Aorta (tissue), 5 donors: ENCODE measurements around the gene DRAXIN. TPM values are rescaled to one million over a fixed set of nuclear protein-coding genes. Genes with fewer than 3 reads are reported as not detected.
A peak's percentile ranks its signal among the peaks of the same experiment; 100 is the strongest.

Source experiments
- ATAC-seq: fragments of 200-7000 bp; cut with Tn5 transposase; one replicate; pipeline ENCODE4 v1.9.1; 2022; ENCODE audit warnings: moderate library complexity; ENCODE audit not compliant: low FRiP score
- DNase-seq, 2 donors: peaks; one replicate each; pipeline ENCODE4 v3.0.0-alpha.2; 2020
- H3K27ac ChIP-seq, 2 donors: one replicate each; pipeline ENCODE4 v1.5.1; 2013; ENCODE audit warnings: low read length in 2 of 2, mild to moderate bottlenecking in 2 of 2, moderate library complexity in 2 of 2, control low read depth in 1 of 2, inconsistent platforms in 1 of 2, low read depth in 1 of 2
- H3K27me3 ChIP-seq, 2 donors: one replicate each; pipeline ENCODE4 v1.6.1; 2013; ENCODE audit warnings: control low read depth in 1 of 2, low read length in 1 of 2, mild to moderate bottlenecking in 1 of 2, moderate library complexity in 1 of 2; ENCODE audit not compliant: insufficient read depth in 2 of 2, control insufficient read depth in 1 of 2
- H3K36me3 ChIP-seq, 2 donors: one replicate each; pipeline ENCODE4 v1.6.1; 2013; ENCODE audit warnings: control low read depth in 1 of 2, low read length in 1 of 2, mild to moderate bottlenecking in 1 of 2; ENCODE audit not compliant: insufficient read depth in 2 of 2, control insufficient read depth in 1 of 2
- H3K4me1 ChIP-seq, 2 donors: one replicate each; pipeline ENCODE4 v1.6.1; 2013; ENCODE audit warnings: low read length in 2 of 2, control low read depth in 1 of 2, mild to moderate bottlenecking in 1 of 2, moderate library complexity in 1 of 2; ENCODE audit not compliant: insufficient read depth in 2 of 2, control insufficient read depth in 1 of 2
- H3K4me3 ChIP-seq, 2 donors: one replicate each; pipeline ENCODE4 v1.5.1; 2013; ENCODE audit warnings: low read length in 2 of 2, control low read depth in 1 of 2, mild to moderate bottlenecking in 1 of 2
- H3K9me3 ChIP-seq: one replicate; pipeline ENCODE4 v1.6.1; 2013; ENCODE audit warnings: mild to moderate bottlenecking, low read length; ENCODE audit not compliant: control insufficient read depth
- WGBS, 2 donors: extraction: QIAGEN DNeasy Blood & Tissue Kit; methylation state at CpG; one replicate each; pipeline ENCODE4 v1.1.7; 2013; 5-methylcytosine and 5-hydroxymethylcytosine counted together
- intact Hi-C, 2 donors: fragments of 100-400 bp; cut with DNase I; formaldehyde crosslinking; loops; one replicate each; pipeline versions ENCODE4 v1.14.2 to v1.15.0; 2022
- polyA plus RNA-seq, 2 donors: library from polyadenylated mRNA; stranded (reverse); fragments of 200-250 nt; gene quantifications; one replicate each; pipeline ENCODE4 v1.2.3, GENCODE V29; 2013
- total RNA-seq, 2 donors: library from RNA; stranded (reverse); fragmentation: NEBNext Ultra II Directional; extraction: Animal tissue kit (Norgen Biotek cat#: 25700); gene quantifications; one replicate each; pipeline ENCODE4 v1.2.1, GENCODE V29; 2021
- donor health status: healthy with polysubstance abuse.
- donor health status: Bipolar disorder and iron deficiency.
- donor health status: DM: no; HTN: no; CAD: no.
- donor health status: DM: no; HTN: no; CAD: no.
- donor health status: DM: yes; HTN: yes; CAD: no.

Gene DRAXIN
- total and polyA plus RNA-seq, 4 donors = 0.03 to 0.21 TPM; not detected in 2

DNA sequence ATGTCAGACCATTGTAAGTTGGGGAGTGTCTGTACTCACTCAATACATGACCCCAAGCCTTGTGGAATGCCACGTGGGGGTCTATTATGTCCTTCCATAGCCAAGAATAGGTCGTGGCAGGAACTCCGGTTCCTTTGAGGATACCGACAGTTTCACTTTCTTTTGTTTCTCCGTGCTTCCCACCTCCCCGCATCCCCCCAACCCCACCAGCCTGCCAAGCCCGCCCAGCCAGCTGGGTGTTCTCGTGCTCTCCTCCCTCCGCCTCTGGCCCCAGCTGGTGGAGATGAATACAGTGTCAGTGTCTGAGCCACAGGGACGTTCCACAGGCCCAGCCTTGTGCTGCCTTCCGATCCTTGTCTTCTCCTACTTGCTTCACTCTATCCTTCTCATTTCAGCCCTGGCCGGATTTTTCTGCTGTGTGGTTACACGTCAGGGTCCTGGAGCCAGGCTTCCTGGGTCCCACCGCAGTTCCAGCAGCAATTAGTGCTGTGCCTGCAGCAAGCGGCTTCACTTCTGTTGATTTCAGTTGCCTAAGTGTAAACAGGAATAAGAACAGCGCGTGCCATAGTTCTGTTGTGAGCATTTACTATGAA lies 40.3 kb downstream of the DRAXIN start:
- DNase-seq (peak; percentile 80 to 86), ATAC-seq (no peak)
- intact Hi-C loops = no loop called here
- H3K4me3 ChIP-seq = no peak overlapping the region
- no peaks in the 10 kb centered on the region for H3K36me3 ChIP-seq
- H3K4me1 ChIP-seq = no peaks in the 10 kb centered on the region
- H3K27ac ChIP-seq = no peak overlapping the region
- no peaks in the 10 kb centered on the region for H3K27me3 ChIP-seq
- WGBS, 2 donors = 32 to 41% methylated on average over 16 to 17 of the region's 17 CpGs
- no peaks in the 10 kb centered on the region for H3K9me3 ChIP-seq

DNA sequence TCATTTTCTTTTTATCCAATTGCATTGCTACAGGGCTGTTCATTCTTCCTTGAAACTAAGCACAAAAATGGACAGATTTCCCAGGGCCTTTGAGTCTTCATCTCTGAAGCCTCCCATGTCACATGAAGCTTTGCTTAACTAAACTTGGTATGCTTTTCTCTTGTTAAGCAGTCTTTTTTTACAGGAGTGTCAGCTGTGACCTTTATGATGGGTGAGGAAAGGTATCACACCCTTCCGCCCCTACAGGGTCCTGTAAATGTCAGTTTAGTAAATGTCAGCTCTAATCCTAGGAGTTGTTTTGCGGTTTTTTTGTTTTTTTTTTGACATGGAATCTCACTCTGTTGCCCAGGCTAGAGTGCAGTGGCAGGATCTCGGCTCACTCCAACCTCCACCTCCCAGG lies 41.8 kb downstream of the DRAXIN start:
- H3K9me3 ChIP-seq = no peaks in the 10 kb centered on the region
- H3K27me3 ChIP-seq = no peaks in the 10 kb centered on the region
- H3K36me3 ChIP-seq = no peaks in the 10 kb centered on the region
- H3K4me3 ChIP-seq = no peak overlapping the region
- no peaks in the 10 kb centered on the region for H3K4me1 ChIP-seq
- DNase-seq (no peak), ATAC-seq (no peak)
- intact Hi-C loops = no loop called here
- no peak overlapping the region for H3K27ac ChIP-seq
- WGBS, 2 donors = 94 to 95% methylated on average over 3 of the region's 3 CpGs

DNA sequence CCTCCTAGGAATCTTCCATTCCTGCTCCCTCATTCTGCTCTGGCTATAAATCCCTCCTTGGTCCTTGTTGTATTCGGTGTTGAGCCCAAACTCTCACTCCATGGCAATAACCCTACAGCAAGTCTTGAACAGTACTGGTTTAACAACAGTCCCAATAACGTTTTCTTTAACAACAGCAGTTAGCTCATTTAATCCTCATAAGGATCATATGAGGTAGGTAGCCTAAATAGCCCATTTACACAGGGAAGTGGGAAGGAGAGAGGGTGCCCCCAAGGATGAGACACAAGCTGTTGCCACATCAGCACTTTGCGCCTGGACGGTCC lies 44.0 kb downstream of the DRAXIN start:
- Histone ChIP-seq H3K9me3 (no peaks in the 10 kb centered on the region), H3K36me3 (no peaks in the 10 kb centered on the region), H3K4me3 (no peak overlapping the region), H3K27me3 (no peaks in the 10 kb centered on the region), H3K27ac (no peak overlapping the region), H3K4me1 (no peaks in the 10 kb centered on the region)
- ATAC-seq = no peak
- intact Hi-C loops = loop anchor here (5.0 kb wide), 3 partner anchors 52 to 72 kb away; partner anchors contain the start of genes CLCN6 (in 1 of the 2) and MTHFR (in 1 of the 2)
- 20 to 25% methylated on average over 4 of the region's 4 CpGs for WGBS, 2 donors
- no peak for DNase-seq

DNA sequence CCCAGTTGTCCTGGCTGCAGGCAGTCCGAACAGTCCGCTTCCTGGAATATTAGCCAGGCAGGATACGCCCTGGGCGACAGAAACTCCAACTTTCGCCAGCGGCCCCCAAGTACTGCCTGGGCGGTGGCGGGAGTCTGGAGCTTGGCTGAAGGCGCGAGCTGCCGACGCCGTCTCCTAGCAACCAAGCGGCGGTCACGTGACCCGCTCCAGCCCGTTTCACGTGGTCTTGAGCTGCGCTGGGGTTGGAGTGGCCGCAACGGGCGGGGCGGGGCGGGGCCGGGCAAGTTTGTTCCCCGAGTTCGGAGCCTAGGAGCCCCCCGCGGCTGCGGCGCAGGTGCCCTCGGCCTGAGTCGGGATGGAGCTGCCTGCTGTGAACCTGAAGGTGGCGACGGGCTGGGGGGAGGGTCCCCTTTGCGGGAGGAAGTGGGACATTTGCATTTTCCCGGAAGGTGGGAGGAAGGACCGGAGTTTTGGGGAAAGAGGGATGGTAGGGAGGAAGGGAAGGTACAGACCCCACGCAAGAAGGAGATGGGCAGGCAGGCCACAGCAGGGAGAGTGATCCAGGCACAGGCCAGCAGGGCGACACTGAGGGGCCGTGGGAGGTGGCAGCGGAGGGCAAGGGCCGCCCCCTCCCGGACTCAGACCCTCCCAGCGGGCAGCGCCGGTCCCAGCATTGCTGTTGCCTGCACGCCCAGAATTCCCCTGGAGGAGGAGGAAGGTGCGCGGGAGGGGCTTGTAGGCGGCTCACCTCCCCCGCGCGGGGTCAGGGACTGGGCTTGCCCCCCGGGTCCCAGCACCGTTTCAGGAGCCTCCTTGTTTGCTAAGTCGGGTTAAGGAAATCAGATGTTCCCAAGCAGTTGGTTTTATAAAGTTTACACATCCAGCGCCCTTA lies 44.6 kb downstream of the DRAXIN start, which contains the start of gene AGTRAP:
Gene AGTRAP, plus strand, starts transcription at position 283 of the 892 bp plus-strand sequence. Its CDS starts 73 bp downstream, at position 356.
- Histone ChIP-seq H3K9me3 (no peaks in the 10 kb centered on the region), H3K27ac (peak within 1 kb of the TSS; percentile 19 to 55), H3K27me3 (no peaks in the 10 kb centered on the region), H3K4me1 (no peaks in the 10 kb centered on the region), H3K4me3 (peak within 1 kb of the TSS; percentile 69), H3K36me3 (no peaks in the 10 kb centered on the region)
- intact Hi-C loops = loop anchor here (5.0 kb wide), 3 partner anchors 51 to 71 kb away; partner anchors contain the start of genes CLCN6 (in 1 of the 2) and MTHFR (in 1 of the 2)
- DNase-seq = peak; percentile 98 to 99
- 1% methylated on average over 56 to 59 of the region's 59 CpGs for WGBS, 2 donors
- ATAC-seq = peak; percentile 95

DNA sequence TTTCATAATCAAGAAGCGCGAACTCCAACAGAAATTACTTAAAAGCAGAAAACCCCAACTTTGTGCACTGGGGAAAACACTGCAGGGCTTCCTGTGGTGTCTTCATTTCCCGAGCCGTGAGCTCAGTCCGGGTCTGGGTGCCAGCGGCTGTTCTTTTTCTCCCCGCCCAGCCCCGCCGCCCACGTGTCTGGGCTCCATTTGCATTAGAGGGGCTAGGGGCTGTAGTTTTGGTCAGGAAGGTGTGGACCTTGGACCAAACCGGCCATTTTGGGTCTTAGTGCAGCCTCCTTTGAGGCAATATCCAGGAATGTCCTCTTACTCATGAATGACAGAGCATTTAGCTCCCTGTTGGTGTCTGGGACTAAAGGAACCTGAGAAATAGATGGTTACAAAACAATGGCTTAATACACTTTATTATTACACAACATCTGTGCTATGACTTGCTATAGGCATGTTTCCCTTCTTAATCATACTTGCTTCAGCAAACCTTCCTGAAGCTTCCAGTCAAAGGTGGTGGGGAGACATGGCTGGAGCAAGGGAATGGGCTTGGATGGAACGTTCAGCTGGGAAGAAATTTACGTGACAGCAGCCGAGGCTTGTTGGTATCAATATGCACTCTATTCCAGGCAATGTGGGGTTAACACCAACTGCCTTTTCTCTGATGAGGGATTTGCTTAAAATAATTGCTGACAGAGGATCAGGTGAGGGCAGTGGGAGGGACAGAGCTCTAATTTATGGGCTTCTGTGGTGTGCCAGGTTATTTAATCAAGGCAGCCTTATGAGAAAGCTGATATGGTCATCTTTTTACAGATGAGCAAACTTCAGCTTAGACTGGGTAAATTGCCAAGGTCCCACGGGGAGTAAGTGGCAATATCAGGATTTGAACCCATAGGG lies 45.5 kb downstream of the DRAXIN start:
- Histone ChIP-seq H3K4me3 (peak overlapping the region; percentile 69), H3K9me3 (no peaks in the 10 kb centered on the region), H3K27ac (no peak overlapping the region), H3K4me1 (no peaks in the 10 kb centered on the region), H3K27me3 (no peaks in the 10 kb centered on the region), H3K36me3 (no peaks in the 10 kb centered on the region)
- 16% methylated on average over 15 of the region's 15 CpGs for WGBS, 2 donors
- intact Hi-C loops = loop anchor here (5.0 kb wide), 3 partner anchors 50 to 70 kb away; partner anchors contain the start of genes CLCN6 (in 1 of the 2) and MTHFR (in 1 of the 2)
- peak; percentile 72 to 89 for DNase-seq
- peak; percentile 67 for ATAC-seq

DNA sequence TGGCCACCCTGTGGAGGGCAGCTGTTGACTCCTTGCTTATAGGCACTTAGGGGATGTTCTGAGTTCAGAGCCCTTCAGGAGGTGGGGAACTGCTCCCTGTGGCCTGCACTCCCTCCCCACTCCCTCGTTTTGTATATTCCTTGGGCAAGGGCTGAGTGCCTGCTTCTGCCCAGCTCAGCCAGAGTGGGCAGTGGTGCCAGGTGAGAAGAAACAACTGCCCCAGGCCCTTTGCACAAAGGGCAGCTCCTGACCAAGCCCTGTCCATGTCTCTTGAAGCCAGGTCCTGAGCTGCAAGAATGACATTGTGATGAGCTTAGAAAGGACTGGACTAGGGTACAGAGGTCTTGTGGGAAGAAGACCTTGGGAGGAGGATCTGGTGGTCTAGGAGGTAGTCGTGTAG lies 46.6 kb downstream of the DRAXIN start:
- H3K36me3 ChIP-seq = no peaks in the 10 kb centered on the region
- no peak overlapping the region for H3K27ac ChIP-seq
- no peaks in the 10 kb centered on the region for H3K27me3 ChIP-seq
- intact Hi-C loops = loop anchor here (5.0 kb wide), 3 partner anchors 49 to 69 kb away; partner anchors contain the start of genes CLCN6 (in 1 of the 2) and MTHFR (in 1 of the 2)
- ATAC-seq = no peak
- WGBS, 2 donors = 75 to 84% methylated on average over 2 of the region's 2 CpGs
- no peaks in the 10 kb centered on the region for H3K4me1 ChIP-seq
- DNase-seq = no peak
- H3K4me3 ChIP-seq = no peak overlapping the region
- no peaks in the 10 kb centered on the region for H3K9me3 ChIP-seq

DNA sequence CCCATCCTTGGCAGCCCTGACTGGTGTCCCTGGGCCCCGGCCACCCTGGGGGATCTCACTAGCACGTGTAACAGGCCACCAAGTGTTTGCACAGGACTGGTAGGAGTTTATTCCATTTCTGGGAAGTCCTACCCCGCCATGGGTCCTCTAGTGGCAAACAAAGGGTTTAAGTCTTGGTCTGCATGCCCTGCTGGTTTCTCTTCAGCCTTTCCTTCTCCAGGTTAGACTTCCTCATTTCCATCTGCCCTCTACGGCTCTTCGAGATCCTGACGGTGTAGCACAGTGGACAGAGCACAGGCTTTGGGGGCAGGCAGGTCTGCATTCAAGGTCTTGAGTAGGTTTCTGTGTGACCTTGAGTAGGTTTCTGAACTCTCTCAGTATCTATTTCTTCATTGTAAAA lies 47.3 kb downstream of the DRAXIN start:
- DNase-seq = no peak
- 87 to 90% methylated on average over 6 of the region's 6 CpGs for WGBS, 2 donors

More for the DNA sequence above, 47.3 kb downstream of the DRAXIN start:
- no peak for ATAC-seq
- Histone ChIP-seq H3K36me3 (no peaks in the 10 kb centered on the region), H3K27me3 (no peaks in the 10 kb centered on the region), H3K9me3 (no peaks in the 10 kb centered on the region), H3K27ac (no peak overlapping the region), H3K4me1 (no peaks in the 10 kb centered on the region), H3K4me3 (no peak overlapping the region)
- intact Hi-C loops = loop anchor here (5.0 kb wide), 3 partner anchors 49 to 69 kb away; partner anchors contain the start of genes CLCN6 (in 1 of the 2) and MTHFR (in 1 of the 2)
